Thoracic aorta (tissue), 2 donors: ENCODE results near the gene MED17. TPM values are rescaled to one million over a fixed set of nuclear protein-coding genes. Genes with fewer than 3 reads are reported as not detected.

Source experiments
- ATAC-seq: fragments of 150-250 bp; one replicate; pipeline ENCODE4 v1.8.0; 2017; ENCODE audit warnings: low read depth; ENCODE audit not compliant: insufficient number of reproducible peaks, low FRiP score
- DNase-seq: peaks from one replicate; pipeline ENCODE4 v3.0.0-alpha.2; 2020; ENCODE audit warnings: low spot score
- H3K27ac ChIP-seq, 2 donors: fragments of 200-600 bp; sonication (generic); 1 replicate in 1 of 2; 2 replicates in 1 of 2; pipeline ENCODE4 v1.5.1; 2016; ENCODE audit warnings: mild to moderate bottlenecking in 2 of 2, moderate library complexity in 2 of 2
- H3K27me3 ChIP-seq: fragments of 200-600 bp; sonication (generic); replicated peaks from 2 replicates; pipeline ENCODE4 v1.6.0; 2016; ENCODE audit warnings: mild to moderate bottlenecking; ENCODE audit not compliant: insufficient read depth
- H3K36me3 ChIP-seq: fragments of 200-600 bp; sonication (generic); one replicate; pipeline ENCODE4 v1.5.1; 2016
- H3K4me1 ChIP-seq, 2 donors: fragments of 200-600 bp; sonication (generic); 1 replicate in 1 of 2; 2 replicates in 1 of 2; pipeline versions ENCODE4 v1.5.1 to v1.6.0; 2016; ENCODE audit warnings: low read depth in 2 of 2, mild to moderate bottlenecking in 1 of 2; ENCODE audit not compliant: control insufficient read depth in 1 of 2
- H3K4me3 ChIP-seq: fragments of 200-600 bp; sonication (generic); 2 replicates; pipeline ENCODE4 v1.5.1; 2016; ENCODE audit warnings: mild to moderate bottlenecking
- H3K9me3 ChIP-seq: fragments of 200-600 bp; sonication (generic); 2 replicates; pipeline ENCODE4 v1.5.1; 2016
- CTCF ChIP-seq: fragments of 200-600 bp; sonication (generic); IDR thresholded peaks from one replicate; pipeline ENCODE4 v1.5.1; 2019; ENCODE audit warnings: antibody characterized with exemption
- total RNA-seq, 2 donors: library from RNA; depleted of rRNA; stranded (reverse); fragments of >200 nt; gene quantifications; one replicate each; pipeline versions ENCODE4 v1.1.0 to v1.2.3, GENCODE V29; 2016

The MED17 gene
- total RNA-seq, 2 donors from 2014 or later = 12.3 to 32.7 TPM

GRCh38 chr11:93843906-93844305, 59.8 kb downstream of the MED17 start:
- no peak for ATAC-seq
- no peak overlapping the region for H3K4me3 ChIP-seq
- no peak overlapping the region for H3K27ac ChIP-seq
- no peaks in the 10 kb centered on the region for H3K4me1 ChIP-seq
- H3K27me3 ChIP-seq = no peaks in the 10 kb centered on the region
- no peaks in the 10 kb centered on the region for H3K9me3 ChIP-seq
- no peak for DNase-seq
- no peak for TF ChIP-seq CTCF
- H3K36me3 ChIP-seq = no peaks in the 10 kb centered on the region

GRCh38 chr11:93844568-93844967, 60.5 kb downstream of the MED17 start:
- DNase-seq (no peak), ATAC-seq (no peak)
- no peak overlapping the region for H3K27ac ChIP-seq
- peaks cover 0 to 2% of the 10 kb centered on the region in 2 donors for H3K4me1 ChIP-seq
- H3K27me3 ChIP-seq = no peaks in the 10 kb centered on the region
- no peaks in the 10 kb centered on the region for H3K9me3 ChIP-seq
- no peak for TF ChIP-seq CTCF
- H3K4me3 ChIP-seq = no peak overlapping the region
- no peaks in the 10 kb centered on the region for H3K36me3 ChIP-seq

GRCh38 chr11:93845181-93846092, 61.4 kb downstream of the MED17 start:
- no peak for TF ChIP-seq CTCF
- Histone ChIP-seq H3K4me3 (no peak overlapping the region), H3K27ac (no peak overlapping the region), H3K27me3 (no peaks in the 10 kb centered on the region), H3K9me3 (no peaks in the 10 kb centered on the region), H3K4me1 (peaks cover 3 to 7% of the 10 kb centered on the region in 2 donors), H3K36me3 (no peaks in the 10 kb centered on the region)
- ATAC-seq = no peak
- DNase-seq = no peak

- Histone ChIP-seq H3K27me3 (no peaks in the 10 kb centered on the region), H3K27ac (no peak overlapping the region), H3K4me1 (peaks cover 3 to 7% of the 10 kb centered on the region in 2 donors), H3K9me3 (no peaks in the 10 kb centered on the region), H3K36me3 (no peaks in the 10 kb centered on the region), H3K4me3 (no peak overlapping the region)
- no peak for ATAC-seq
- no peak for TF ChIP-seq CTCF
- DNase-seq = no peak
Measured at GRCh38 chr11:93846411-93846810, 62.3 kb downstream of the MED17 start.

- no peak for ATAC-seq
- H3K9me3 ChIP-seq = no peaks in the 10 kb centered on the region
- no peak overlapping the region for H3K4me3 ChIP-seq
- TF ChIP-seq CTCF = no peak
- H3K27me3 ChIP-seq = no peaks in the 10 kb centered on the region
- no peaks in the 10 kb centered on the region for H3K36me3 ChIP-seq
- H3K27ac ChIP-seq = no peak overlapping the region
- DNase-seq = no peak
- H3K4me1 ChIP-seq = peaks cover 3 to 7% of the 10 kb centered on the region in 2 donors
Measured at GRCh38 chr11:93849201-93849600, 65.1 kb downstream of the MED17 start.
